Fibroblast of pulmonary artery (primary cell): Measurements from ENCODE around the gene SLC25A1.
A peak's percentile ranks its signal among the peaks of the same experiment; 100 is the strongest.
"Not testable (repeated sequence)": the region's sequence is repeated elsewhere in the genome, so short reads cannot be mapped to it uniquely, and the experiment has no call there.

ENCODE experiments used
- DNase-seq: peaks from one replicate; pipeline ENCODE4 v3.0.0-alpha.2; 2010; ENCODE audit warnings: low read depth
- H3K4me3 ChIP-seq: replicated peaks from 2 replicates; pipeline ENCODE4 v1.5.1; 2011; ENCODE audit warnings: low read depth, mild to moderate bottlenecking, control low read depth, low read length, moderate library complexity
- TF ChIP-seq, protein P1 (sequence below): IDR thresholded peaks from 2 replicates; pipeline ENCODE4 v1.5.1; 2011; ENCODE audit warnings: mild to moderate bottlenecking, control low read depth, low read length, inconsistent platforms; ENCODE audit errors: missing control alignments

SLC25A1 gene

DNA sequence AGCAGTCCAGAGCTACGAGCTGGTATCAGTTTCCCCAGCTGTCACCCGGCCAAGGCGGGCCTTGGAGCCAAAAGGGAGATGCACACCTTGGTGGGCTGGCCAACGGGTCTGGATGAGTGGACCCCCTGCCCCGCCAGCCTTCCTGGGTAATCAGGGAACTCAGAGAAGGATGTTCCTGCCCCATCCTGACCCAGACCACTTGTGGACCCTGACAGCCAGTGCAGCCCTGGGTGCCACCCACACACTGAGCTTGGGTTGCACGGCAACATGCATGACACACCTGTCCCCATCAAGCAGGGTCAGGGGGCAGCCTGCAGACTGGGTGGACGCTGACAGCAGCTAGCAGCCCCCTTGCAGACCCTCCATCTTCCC, 8.6 kb downstream of the SLC25A1 start:
- no peak overlapping the region for H3K4me3 ChIP-seq
- no peak for DNase-seq
- TF ChIP-seq, protein P1, sequence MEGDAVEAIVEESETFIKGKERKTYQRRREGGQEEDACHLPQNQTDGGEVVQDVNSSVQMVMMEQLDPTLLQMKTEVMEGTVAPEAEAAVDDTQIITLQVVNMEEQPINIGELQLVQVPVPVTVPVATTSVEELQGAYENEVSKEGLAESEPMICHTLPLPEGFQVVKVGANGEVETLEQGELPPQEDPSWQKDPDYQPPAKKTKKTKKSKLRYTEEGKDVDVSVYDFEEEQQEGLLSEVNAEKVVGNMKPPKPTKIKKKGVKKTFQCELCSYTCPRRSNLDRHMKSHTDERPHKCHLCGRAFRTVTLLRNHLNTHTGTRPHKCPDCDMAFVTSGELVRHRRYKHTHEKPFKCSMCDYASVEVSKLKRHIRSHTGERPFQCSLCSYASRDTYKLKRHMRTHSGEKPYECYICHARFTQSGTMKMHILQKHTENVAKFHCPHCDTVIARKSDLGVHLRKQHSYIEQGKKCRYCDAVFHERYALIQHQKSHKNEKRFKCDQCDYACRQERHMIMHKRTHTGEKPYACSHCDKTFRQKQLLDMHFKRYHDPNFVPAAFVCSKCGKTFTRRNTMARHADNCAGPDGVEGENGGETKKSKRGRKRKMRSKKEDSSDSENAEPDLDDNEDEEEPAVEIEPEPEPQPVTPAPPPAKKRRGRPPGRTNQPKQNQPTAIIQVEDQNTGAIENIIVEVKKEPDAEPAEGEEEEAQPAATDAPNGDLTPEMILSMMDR, result no peak

DNA sequence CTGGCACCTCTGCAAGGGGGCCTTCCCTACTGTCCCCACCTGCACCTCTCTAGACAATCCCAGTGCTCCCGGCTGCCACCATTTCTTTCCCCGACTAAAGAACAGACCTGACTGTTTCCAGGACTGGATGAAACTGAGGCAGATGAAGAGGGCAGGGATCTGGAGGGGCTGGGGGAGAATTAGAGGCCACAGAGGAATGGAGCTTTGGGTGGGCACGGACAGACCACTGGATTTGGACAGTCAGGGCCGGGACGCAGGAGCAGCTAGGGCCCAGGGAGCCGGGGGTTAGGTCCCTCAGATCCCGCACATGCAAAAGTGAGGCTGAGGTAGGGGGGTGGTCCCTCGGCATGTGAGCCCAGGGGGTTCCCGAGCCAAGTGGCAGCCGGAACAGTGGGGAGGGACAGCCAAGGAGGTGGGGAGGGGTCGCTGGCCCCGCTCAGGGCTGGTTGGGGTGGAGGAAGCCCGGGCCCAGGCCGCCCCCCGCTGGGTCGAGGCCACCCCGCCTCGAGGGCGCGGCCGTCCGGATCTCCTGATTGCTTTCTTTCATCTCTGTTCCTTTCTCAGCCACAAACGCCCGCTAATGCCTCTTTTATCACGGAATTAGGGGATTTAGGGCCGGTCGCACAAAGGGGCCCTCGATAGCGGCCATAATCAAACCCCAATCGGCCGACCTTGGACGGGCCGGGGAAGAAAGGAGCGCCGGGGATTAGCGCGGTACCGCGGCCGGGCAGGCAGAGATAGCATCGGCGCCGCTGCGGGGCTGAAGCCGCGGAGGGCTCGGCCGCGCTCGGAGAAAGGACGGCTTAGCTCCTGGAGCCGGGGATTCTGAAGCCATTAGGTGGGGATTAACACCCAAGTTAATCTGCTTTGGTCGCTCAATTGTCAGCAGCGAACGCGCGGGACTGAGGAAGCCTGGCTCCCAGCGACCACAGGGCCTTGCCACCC, 9.3 kb downstream of the SLC25A1 start:
- H3K4me3 ChIP-seq, result peak overlapping the region; percentile 25
- TF ChIP-seq, protein P1, result no peak
- DNase-seq, result no peak

DNA sequence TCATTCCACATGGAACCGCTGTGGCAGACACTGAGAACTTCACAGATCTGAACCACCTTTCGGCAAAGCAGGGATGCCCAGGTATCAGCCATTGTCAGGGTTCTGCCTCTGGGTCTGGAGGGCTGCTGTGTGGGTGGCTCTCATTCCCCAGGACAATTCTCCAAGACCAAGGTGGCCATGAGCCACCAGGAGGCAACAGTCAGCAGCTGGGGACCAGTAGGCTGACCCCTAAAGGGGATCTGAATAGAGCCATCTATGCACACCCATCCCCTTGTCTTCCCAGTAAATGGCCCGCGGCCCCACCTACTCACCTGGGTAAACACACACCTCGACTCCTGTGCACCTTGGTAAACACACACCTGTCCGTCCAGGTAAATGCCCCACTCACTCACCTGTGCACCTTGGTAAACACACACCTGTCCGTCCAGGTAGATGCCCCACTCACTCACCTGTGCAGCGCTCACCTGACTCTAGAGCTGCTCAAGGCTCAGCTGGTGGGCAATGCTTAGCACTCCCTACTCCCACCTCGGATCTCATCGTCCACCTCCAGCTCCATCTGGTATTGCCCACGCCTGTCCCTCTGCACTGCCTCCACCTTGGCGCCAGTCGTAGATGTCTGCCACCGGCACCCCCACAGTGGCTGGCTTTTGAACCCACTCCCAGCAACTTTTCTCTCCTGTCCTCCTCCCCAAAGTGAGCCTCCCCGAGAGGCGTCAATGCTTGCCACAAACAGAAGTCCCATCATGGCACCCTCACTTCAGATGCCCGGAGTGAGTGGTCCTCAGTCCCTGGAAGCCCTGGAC, 10.2 kb downstream of the SLC25A1 start:
- no peak overlapping the region for H3K4me3 ChIP-seq
- no peak for DNase-seq
- TF ChIP-seq, protein P1, result no peak

DNA sequence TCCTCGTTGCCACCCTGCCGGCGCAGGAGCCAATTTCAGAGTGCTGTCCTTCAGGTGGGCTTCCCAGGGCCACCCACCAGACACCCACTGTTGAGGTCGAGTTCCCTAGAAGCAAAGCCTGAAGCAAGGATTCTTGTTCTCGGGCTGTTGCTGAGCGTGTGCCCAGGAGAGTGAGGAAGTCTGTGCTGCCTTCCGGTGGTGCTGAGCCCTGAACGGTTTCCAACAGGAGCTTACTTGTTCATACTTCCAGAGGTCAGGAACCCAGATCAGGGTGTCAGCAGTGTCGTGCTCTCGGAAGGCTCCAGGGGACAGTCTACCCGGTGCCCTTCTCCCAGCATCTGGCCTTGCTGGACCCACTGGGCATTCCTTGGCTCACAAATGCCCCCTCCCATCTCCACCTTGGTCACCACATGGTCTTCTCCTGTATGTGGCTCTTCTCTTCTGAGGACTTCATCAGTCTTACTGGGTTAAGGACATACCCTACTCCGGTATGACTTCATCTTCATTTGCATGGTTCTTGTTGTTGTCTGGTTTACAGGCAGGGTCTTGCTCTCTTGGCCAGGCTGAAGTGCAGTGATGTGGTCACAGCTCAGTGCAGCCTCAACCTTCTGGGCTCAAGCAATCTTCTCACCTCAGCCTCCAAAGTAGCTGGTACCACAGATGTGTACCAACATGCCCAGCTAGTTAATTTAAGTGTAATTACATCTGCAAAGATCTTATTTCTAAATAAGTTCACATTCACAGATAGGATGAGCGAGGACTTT, 11.2 kb downstream of the SLC25A1 start:
- TF ChIP-seq, protein P1, result no peak
- DNase-seq, result no peak
- H3K4me3 ChIP-seq, result no peak overlapping the region

DNA sequence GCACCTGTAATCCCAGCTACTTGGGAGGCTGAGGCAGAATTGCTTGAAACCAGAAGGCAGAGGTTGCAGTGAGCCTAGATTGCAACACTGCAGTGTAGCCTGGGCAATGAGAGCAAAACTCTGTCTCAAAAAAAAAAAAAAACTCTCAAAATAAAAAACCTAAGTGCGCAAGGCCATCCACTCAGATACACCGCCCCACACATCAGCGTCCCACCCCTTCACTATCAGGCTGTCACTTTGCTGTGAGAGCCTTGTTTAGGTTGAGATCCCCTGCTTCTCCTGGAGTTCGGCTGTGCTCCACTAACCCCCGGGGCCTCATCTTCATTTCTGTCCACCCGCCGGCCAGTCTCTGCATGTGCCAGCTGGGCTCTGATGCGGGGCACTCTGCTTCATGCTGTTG, 12.1 kb downstream of the SLC25A1 start:
- H3K4me3 ChIP-seq, result no peak overlapping the region
- no peak for DNase-seq
- TF ChIP-seq, protein P1, result no peak

DNA sequence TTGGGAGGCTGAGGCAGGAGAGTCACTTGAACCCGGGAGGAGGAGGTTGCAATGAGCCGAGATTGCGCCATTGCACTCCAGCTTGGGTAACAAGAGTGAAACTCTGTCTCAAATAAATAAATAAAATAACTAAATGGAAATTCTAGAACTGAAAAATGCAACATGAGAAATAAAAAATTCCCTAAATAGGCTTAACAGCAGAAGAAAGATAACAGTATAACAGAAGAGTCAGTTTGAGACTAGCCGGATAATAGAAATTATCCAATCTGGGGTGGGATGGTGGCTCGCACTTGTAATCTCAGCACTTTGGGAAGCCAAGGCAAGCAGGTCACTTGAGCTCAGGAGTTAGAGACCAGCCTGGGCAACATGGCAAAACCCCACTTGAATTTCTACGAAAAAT, 14.1 kb downstream of the SLC25A1 start:
- no peak overlapping the region for H3K4me3 ChIP-seq
- TF ChIP-seq, protein P1, result no peak
- no peak for DNase-seq

DNA sequence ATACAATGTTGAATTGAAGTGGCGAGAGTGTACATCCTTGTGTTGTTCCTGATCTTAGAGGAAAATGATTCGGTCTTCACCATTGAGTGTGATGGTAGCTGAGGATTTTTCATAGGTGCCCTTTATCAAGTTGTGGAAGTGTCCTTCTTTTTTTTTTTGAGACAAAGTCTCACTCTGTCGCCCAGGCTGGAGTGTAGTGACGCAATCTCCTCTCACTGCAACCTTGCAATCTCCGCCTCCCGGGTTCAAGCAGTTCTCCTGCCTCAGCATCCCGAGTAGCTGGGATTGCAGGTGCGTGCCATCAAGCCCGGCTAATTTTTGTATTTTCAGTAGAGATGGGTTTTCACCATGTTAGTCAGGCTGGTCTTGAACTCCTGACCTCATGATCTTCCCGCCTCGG, 19.9 kb downstream of the SLC25A1 start:
- not testable (repeated sequence) for DNase-seq, H3K4me3 ChIP-seq

DNA sequence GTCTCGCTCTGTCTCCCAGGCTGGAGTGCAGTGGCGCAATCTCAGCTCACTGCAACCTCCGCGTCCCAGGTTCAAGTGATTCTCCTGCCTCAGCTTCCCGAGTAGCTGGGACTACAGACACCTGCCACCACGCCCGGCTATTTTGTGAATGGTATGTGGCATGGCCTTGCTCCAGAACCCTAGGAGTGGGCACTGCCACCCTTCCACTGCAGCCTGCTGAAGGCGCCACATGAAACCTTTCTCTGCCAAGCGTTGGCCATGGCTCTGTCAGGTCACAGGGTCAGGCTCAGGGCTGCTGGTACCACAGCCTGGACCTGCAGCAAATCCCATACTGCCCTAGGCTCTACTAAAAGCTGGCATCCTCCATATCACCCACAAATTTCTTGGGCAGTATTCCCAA, 22.4 kb downstream of the SLC25A1 start:
- H3K4me3 ChIP-seq, DNase-seq: not testable (repeated sequence)
